Measurements from ENCODE around the gene RAB11FIP3.

GRCh38 chr16:495127-495748 is 69.8 kb downstream of the RAB11FIP3 start:
- no peak for TF ChIP-seq POLR2A (IDR thresholded peaks at IDR 0.05; ENCODE audit: borderline replicate concordance, extremely low read depth, insufficient read depth, insufficient read length)
- TF ChIP-seq CTCF (IDR thresholded peaks at IDR 0.05 in 2 of 3, conservative IDR thresholded peaks at IDR 0.05 in 1 of 3; ENCODE audit: borderline replicate concordance in 1 of 3, insufficient read depth in 1 of 3, low read depth in 2 of 3, low read length in 2 of 3): peak in 2 of 3 experiments; percentile 30 to 46; a peak in 4 of 6 replicates
- TF ChIP-seq EZH2 (IDR thresholded peaks at IDR 0.05): no peak
- TF ChIP-seq REST (IDR thresholded peaks at IDR 0.05; ENCODE audit: low read depth): no peak
- TF ChIP-seq SP1 (IDR thresholded peaks at IDR 0.05; ENCODE audit: low read depth): no peak
- TF ChIP-seq POLR2AphosphoS5 (IDR thresholded peaks at IDR 0.05; ENCODE audit: low read depth, low read length): no peak
- no peak for TF ChIP-seq ZFX (IDR thresholded peaks at IDR 0.05)
- TF ChIP-seq MAX (IDR thresholded peaks at IDR 0.05): no peak
- no peak for TF ChIP-seq RAD21 (IDR thresholded peaks at IDR 0.05; ENCODE audit: low read depth)
- no peak for TF ChIP-seq CEBPB (IDR thresholded peaks at IDR 0.05; ENCODE audit: low read depth)
- TF ChIP-seq SRF (IDR thresholded peaks at IDR 0.05; ENCODE audit: low read depth): no peak
- TF ChIP-seq ZNF274 (IDR thresholded peaks at IDR 0.05; ENCODE audit: low read depth, low read length): no peak
- TF ChIP-seq ZBTB33 (IDR thresholded peaks at IDR 0.05; ENCODE audit: extremely low read depth, insufficient replicate concordance, low read length): no peak
